ENCODE results near the gene CKAP5.

Gene CKAP5

DNA sequence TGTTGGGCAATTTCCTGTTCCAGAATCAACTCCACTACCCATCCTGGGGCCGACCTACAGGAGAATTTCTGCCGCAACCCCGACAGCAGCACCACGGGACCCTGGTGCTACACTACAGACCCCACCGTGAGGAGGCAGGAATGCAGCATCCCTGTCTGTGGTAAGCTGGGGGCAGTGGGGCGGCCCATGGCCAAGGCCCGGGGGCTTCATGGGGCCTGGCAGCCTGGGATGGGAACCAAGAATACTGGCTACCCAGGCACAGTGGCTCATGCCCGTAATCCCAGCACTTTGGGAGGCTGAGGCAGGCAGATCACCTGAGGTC is 122.8 kb downstream of the CKAP5 start:
- ChIA-PET CTCF (no interaction called here), POLR2A (interaction anchor here (0.8 kb wide), 1 partner anchor 23 kb away, joined by 3 read pairs; the partner anchor contains the start of genes ARHGAP1 and ZNF408)
- Histone ChIP-seq H3K4me1 (ENCODE audit: control insufficient read depth, insufficient read depth, low read length) (no peaks in the 10 kb centered on the region), H3K9me3 (ENCODE audit: control insufficient read depth, insufficient read depth, low read depth, low read length) (no peaks in the 10 kb centered on the region), H3K36me3 (ENCODE audit: control insufficient read depth in 2 of 2, insufficient read depth in 1 of 2, low read length in 2 of 2) (no peaks in the 10 kb centered on the region), H3K4me3 (ENCODE audit: low read depth, low read length) (no peak overlapping the region), H3K27ac (ENCODE audit: extremely low read depth, low read depth, low read length) (no peak overlapping the region)
- TF ChIP-seq ZNF707 (tag by site-specific recombination; IDR thresholded peaks at IDR 0.05) (no peak), ZNF324 (tag by site-specific recombination; IDR thresholded peaks at IDR 0.05) (no peak), MEIS1 (CRISPR knock-in tag; IDR thresholded peaks at IDR 0.05; ENCODE audit: borderline replicate concordance) (no peak)

GRCh38 chr11:46722566-46723358 is 123.3 kb downstream of the CKAP5 start:
- ChIA-PET POLR2A (interaction anchor here (0.8 kb wide), 1 partner anchor 22 kb away, joined by 3 read pairs; the partner anchor contains the start of genes ARHGAP1 and ZNF408), CTCF (no interaction called here)
- no peak overlapping the region for H3K4me3 ChIP-seq (ENCODE audit: low read depth, low read length)
- H3K4me1 ChIP-seq (ENCODE audit: control insufficient read depth, insufficient read depth, low read length): no peaks in the 10 kb centered on the region
- no peak for TF ChIP-seq ZNF211 (tag by site-specific recombination; IDR thresholded peaks at IDR 0.05; ENCODE audit: low read depth)
- TF ChIP-seq ZXDB (tag by site-specific recombination; IDR thresholded peaks at IDR 0.05): no peak
- no peak for TF ChIP-seq ZBTB7A (tag by site-specific recombination; IDR thresholded peaks at IDR 0.05; ENCODE audit: low read depth)
- TF ChIP-seq ZNF274 (IDR thresholded peaks at IDR 0.05; ENCODE audit: low read length): no peak
- TF ChIP-seq ZNF274 (tag by site-specific recombination; IDR thresholded peaks at IDR 0.05; ENCODE audit: borderline replicate concordance): no peak
- TF ChIP-seq, protein P1, sequence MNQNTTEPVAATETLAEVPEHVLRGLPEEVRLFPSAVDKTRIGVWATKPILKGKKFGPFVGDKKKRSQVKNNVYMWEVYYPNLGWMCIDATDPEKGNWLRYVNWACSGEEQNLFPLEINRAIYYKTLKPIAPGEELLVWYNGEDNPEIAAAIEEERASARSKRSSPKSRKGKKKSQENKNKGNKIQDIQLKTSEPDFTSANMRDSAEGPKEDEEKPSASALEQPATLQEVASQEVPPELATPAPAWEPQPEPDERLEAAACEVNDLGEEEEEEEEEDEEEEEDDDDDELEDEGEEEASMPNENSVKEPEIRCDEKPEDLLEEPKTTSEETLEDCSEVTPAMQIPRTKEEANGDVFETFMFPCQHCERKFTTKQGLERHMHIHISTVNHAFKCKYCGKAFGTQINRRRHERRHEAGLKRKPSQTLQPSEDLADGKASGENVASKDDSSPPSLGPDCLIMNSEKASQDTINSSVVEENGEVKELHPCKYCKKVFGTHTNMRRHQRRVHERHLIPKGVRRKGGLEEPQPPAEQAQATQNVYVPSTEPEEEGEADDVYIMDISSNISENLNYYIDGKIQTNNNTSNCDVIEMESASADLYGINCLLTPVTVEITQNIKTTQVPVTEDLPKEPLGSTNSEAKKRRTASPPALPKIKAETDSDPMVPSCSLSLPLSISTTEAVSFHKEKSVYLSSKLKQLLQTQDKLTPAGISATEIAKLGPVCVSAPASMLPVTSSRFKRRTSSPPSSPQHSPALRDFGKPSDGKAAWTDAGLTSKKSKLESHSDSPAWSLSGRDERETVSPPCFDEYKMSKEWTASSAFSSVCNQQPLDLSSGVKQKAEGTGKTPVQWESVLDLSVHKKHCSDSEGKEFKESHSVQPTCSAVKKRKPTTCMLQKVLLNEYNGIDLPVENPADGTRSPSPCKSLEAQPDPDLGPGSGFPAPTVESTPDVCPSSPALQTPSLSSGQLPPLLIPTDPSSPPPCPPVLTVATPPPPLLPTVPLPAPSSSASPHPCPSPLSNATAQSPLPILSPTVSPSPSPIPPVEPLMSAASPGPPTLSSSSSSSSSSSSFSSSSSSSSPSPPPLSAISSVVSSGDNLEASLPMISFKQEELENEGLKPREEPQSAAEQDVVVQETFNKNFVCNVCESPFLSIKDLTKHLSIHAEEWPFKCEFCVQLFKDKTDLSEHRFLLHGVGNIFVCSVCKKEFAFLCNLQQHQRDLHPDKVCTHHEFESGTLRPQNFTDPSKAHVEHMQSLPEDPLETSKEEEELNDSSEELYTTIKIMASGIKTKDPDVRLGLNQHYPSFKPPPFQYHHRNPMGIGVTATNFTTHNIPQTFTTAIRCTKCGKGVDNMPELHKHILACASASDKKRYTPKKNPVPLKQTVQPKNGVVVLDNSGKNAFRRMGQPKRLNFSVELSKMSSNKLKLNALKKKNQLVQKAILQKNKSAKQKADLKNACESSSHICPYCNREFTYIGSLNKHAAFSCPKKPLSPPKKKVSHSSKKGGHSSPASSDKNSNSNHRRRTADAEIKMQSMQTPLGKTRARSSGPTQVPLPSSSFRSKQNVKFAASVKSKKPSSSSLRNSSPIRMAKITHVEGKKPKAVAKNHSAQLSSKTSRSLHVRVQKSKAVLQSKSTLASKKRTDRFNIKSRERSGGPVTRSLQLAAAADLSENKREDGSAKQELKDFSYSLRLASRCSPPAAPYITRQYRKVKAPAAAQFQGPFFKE (tag by site-specific recombination; IDR thresholded peaks at IDR 0.05; ENCODE audit: borderline replicate concordance): no peak
- no peak for TF ChIP-seq HOXC10 (CRISPR knock-in tag; IDR thresholded peaks at IDR 0.05)
- no peak for TF ChIP-seq ZNF37A (tag by site-specific recombination; IDR thresholded peaks at IDR 0.05)
- no peak for TF ChIP-seq ZNF544 (tag by site-specific recombination; IDR thresholded peaks at IDR 0.05)
- no peak for TF ChIP-seq MYNN (tag by site-specific recombination; IDR thresholded peaks at IDR 0.05; ENCODE audit: borderline replicate concordance)
- no peak for TF ChIP-seq ZNF768 (tag by site-specific recombination; IDR thresholded peaks at IDR 0.05)
- no peak for TF ChIP-seq ZNF391 (tag by site-specific recombination; IDR thresholded peaks at IDR 0.05; ENCODE audit: borderline replicate concordance, low read depth)
- no peak for TF ChIP-seq GFI1B (tag by site-specific recombination; IDR thresholded peaks at IDR 0.05)
- no peaks in the 10 kb centered on the region for H3K36me3 ChIP-seq (ENCODE audit: control insufficient read depth in 2 of 2, insufficient read depth in 1 of 2, low read length in 2 of 2)
- no peaks in the 10 kb centered on the region for H3K9me3 ChIP-seq (ENCODE audit: control insufficient read depth, insufficient read depth, low read depth, low read length)
- no peak overlapping the region for H3K27ac ChIP-seq (ENCODE audit: extremely low read depth, low read depth, low read length)

DNA sequence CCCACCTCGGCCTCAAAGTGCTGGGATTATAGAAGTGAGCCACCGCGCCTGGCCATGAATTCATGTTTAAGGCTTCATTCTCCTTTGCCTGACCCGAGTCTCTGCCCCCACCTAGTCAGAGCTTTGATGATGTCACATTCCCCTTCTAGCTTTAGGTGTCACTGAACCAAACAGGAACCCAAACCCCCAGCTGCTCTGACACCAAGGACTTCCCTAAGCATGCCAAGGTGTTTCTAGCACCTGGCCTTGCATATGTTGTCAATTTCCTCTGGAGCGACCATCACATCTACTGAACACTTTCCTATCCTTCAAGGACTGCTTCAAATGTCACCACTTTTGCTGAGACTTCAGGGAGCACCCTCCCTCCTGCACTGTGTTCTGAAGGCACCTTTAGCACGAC is 124.8 kb downstream of the CKAP5 start:
- H3K27ac ChIP-seq (ENCODE audit: extremely low read depth, low read depth, low read length): no peak overlapping the region
- H3K36me3 ChIP-seq (ENCODE audit: control insufficient read depth in 2 of 2, insufficient read depth in 1 of 2, low read length in 2 of 2): no peaks in the 10 kb centered on the region
- ChIA-PET CTCF (no interaction called here), POLR2A (no interaction called here)
- H3K4me3 ChIP-seq (ENCODE audit: low read depth, low read length): no peak overlapping the region
- H3K9me3 ChIP-seq (ENCODE audit: control insufficient read depth, insufficient read depth, low read depth, low read length): no peaks in the 10 kb centered on the region
- TF ChIP-seq GFI1B (tag by site-specific recombination; IDR thresholded peaks at IDR 0.05) (no peak), ZBTB44 (tag by site-specific recombination; IDR thresholded peaks at IDR 0.05) (no peak), ZNF221 (tag by site-specific recombination; IDR thresholded peaks at IDR 0.05; ENCODE audit: borderline replicate concordance) (no peak), ZNF654 (tag by site-specific recombination; IDR thresholded peaks at IDR 0.05; ENCODE audit: low read depth) (no peak)
- TF ChIP-seq, protein P2, sequence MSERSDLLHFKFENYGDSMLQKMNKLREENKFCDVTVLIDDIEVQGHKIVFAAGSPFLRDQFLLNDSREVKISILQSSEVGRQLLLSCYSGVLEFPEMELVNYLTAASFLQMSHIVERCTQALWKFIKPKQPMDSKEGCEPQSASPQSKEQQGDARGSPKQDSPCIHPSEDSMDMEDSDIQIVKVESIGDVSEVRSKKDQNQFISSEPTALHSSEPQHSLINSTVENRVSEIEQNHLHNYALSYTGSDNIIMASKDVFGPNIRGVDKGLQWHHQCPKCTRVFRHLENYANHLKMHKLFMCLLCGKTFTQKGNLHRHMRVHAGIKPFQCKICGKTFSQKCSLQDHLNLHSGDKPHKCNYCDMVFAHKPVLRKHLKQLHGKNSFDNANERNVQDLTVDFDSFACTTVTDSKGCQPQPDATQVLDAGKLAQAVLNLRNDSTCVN (tag by site-specific recombination; optimal IDR thresholded peaks at IDR 0.05): no peak
- no peaks in the 10 kb centered on the region for H3K4me1 ChIP-seq (ENCODE audit: control insufficient read depth, insufficient read depth, low read length)

All from HEK293 (cell line).